HFFc6 (cell line): Measurements from ENCODE around the gene SCT. TPM values are rescaled to one million over a fixed set of nuclear protein-coding genes. Genes with fewer than 3 reads are reported as not detected.

Experiments used
- DNase-seq: peaks from one replicate; pipeline ENCODE4 v3.0.0-alpha.2; 2018
- H3K27ac Mint-ChIP-seq: 2 replicates; pipeline ENCODE4 v1.8.0; 2020; ENCODE audit warnings: mild to moderate bottlenecking, mixed read lengths
- H3K27me3 Mint-ChIP-seq: 2 replicates; pipeline ENCODE4 v1.8.0; 2021; ENCODE audit warnings: mild to moderate bottlenecking, moderate library complexity, mixed read lengths; ENCODE audit not compliant: insufficient read depth
- H3K36me3 Mint-ChIP-seq: 2 replicates; pipeline ENCODE4 v1.8.0; 2021; ENCODE audit warnings: low read depth, mixed read lengths
- H3K4me1 Mint-ChIP-seq: 2 replicates; pipeline ENCODE4 v1.8.0; 2020; ENCODE audit warnings: low read depth, mixed read lengths
- H3K4me3 Mint-ChIP-seq: 2 replicates; pipeline ENCODE4 v1.8.0; 2020; ENCODE audit warnings: mild to moderate bottlenecking, moderate library complexity, mixed read lengths
- H3K9me3 Mint-ChIP-seq: 2 replicates; pipeline ENCODE4 v1.8.0; 2020; ENCODE audit warnings: mild to moderate bottlenecking, mixed read lengths
- CTCF ChIP-seq: fragments of 200-600 bp; sonication (generic); IDR thresholded peaks from 2 replicates; pipeline ENCODE4 v1.5.0; 2021; ENCODE audit warnings: antibody characterized with exemption, mild to moderate bottlenecking
- total RNA-seq, 6 experiments: library from RNA; stranded (reverse); fragmentation: NEBNext Ultra II Directional; extraction: Animal tissue kit (Norgen Biotek cat#: 25700); gene quantifications; 2 replicates in 1 of 6; 3 replicates in 5 of 6; pipeline ENCODE4 v1.2.3, GENCODE V29; 2021

Gene SCT
- total RNA-seq, 6 experiments from 2014 or later: not detected

- Mint-ChIP-seq H3K27ac (no peak overlapping the region), H3K27me3 (peaks cover 12% of the 10 kb centered on the region), H3K4me1 (peaks cover 8% of the 10 kb centered on the region; the same call in 1 of the 2 replicates), H3K36me3 (no peaks in the 10 kb centered on the region), H3K4me3 (no peak overlapping the region), H3K9me3 (no peaks in the 10 kb centered on the region)
- TF ChIP-seq CTCF: no peak
- DNase-seq: no peak
Measured at GRCh38 chr11:618856-619627, 7.9 kb downstream of the SCT start.

- no peak for TF ChIP-seq CTCF
- Mint-ChIP-seq H3K27ac (no peak overlapping the region), H3K9me3 (no peaks in the 10 kb centered on the region)
Measured at GRCh38 chr11:617912-618682, 8.9 kb downstream of the SCT start.

GRCh38 chr11:617199-617911, 9.6 kb downstream of the SCT start:
- Mint-ChIP-seq H3K4me1 (no peaks in the 10 kb centered on the region), H3K36me3 (peaks cover under 1% of the 10 kb centered on the region; the same call in 1 of the 2 replicates)
- no peak for DNase-seq

More at GRCh38 chr11:617912-618682, 8.9 kb downstream of the SCT start:
- Mint-ChIP-seq H3K36me3 (no peaks in the 10 kb centered on the region), H3K27me3 (peaks cover 8% of the 10 kb centered on the region), H3K4me1 (no peaks in the 10 kb centered on the region), H3K4me3 (no peak overlapping the region)
- no peak for DNase-seq

GRCh38 chr11:616320-617198, 10.4 kb downstream of the SCT start:
- Mint-ChIP-seq H3K27me3 (peaks cover 8% of the 10 kb centered on the region; the same call in 1 of the 2 replicates), H3K4me3 (no peak overlapping the region), H3K27ac (peak overlapping the region; percentile 77; the same call in 1 of the 2 replicates), H3K4me1 (no peaks in the 10 kb centered on the region), H3K36me3 (peaks cover 6% of the 10 kb centered on the region; the same call in 1 of the 2 replicates), H3K9me3 (no peaks in the 10 kb centered on the region)
- no peak for TF ChIP-seq CTCF
- no peak for DNase-seq

More at GRCh38 chr11:617199-617911, 9.6 kb downstream of the SCT start:
- Mint-ChIP-seq H3K9me3 (no peaks in the 10 kb centered on the region), H3K27ac (no peak overlapping the region), H3K4me3 (no peak overlapping the region), H3K27me3 (peaks cover 8% of the 10 kb centered on the region; the same call in 1 of the 2 replicates)
- no peak for TF ChIP-seq CTCF
